Kidney tubule cell (primary cell): ENCODE results near the gene SDR42E2.
A peak's percentile ranks its signal among the peaks of the same experiment; 100 is the strongest.
"Not testable (repeated sequence)": the region's sequence is repeated elsewhere in the genome, so short reads cannot be mapped to it uniquely, and the experiment has no call there.

Experiments used
- DNase-seq: peaks from one replicate; pipeline ENCODE4 v3.0.0-alpha.2; 2018; ENCODE audit warnings: low spot score

The SDR42E2 gene

DNA sequence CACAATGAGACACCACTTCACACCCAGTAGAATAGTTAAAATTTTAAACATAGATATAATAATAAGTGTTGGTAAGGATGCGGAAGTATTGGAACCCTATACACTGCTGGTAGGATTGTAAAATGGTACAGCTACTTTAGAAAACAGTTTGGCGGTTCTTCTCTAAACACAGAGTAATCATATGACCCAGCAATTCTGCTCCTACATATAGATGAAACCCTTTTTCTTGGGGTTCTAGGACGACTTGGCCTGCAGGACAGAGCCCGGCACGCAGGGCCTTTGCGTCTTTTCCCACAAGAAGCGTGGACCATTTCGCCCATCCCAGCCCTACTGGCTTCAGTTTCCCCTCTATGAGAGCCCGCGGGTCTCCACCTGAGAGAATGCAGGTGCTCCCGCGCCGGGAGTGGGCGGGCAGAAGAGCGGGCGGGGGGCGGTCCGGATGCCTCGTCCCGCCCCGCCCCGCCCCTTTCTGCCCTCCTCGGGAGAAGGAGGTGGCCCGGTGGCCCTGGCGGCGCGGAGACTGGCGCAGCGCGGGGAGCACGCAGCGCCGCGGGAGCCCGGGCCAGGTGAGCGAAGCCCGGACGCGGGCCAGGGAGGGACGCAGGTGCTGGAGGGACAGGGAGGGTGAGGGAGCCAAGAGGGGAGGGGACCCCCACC is at the start of gene SDR42E2:
Gene SDR42E2 (plus strand): TSS at position 508 of the 657 bp plus-strand sequence. CDS start 3,077 bp downstream, outside the sequence.
- no peak for DNase-seq

DNA sequence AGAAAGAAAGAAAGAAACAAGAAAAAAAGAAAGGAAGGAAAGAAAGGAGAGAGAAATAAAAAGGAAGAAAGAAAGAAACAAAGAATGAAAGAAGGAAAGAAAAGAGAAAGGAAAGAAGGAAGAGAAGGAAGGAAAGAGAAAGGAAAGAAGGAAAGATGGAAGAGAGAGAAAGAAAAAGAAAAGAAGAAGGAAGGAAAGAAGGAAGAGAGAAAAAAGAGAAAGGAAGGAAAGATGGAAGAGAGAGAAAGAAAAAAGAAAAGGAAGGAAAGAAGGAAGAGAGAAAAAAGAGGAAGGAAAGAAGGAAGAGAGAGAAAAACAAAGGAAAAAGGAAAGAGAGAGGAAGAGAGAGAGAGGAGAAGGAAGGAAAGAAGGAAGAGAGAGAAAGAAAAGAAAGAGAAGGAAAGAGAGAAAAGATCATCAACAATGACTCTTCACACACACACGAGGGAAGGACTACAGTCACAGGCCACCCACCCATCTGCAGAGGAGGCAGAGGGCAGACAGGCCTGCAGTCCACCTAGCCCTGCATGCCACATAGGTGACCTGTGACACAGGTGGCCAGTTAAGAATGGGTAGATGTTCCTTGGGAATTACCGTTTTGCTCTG is 46.1 kb upstream of the SDR42E2 start:
- DNase-seq: no peak

DNA sequence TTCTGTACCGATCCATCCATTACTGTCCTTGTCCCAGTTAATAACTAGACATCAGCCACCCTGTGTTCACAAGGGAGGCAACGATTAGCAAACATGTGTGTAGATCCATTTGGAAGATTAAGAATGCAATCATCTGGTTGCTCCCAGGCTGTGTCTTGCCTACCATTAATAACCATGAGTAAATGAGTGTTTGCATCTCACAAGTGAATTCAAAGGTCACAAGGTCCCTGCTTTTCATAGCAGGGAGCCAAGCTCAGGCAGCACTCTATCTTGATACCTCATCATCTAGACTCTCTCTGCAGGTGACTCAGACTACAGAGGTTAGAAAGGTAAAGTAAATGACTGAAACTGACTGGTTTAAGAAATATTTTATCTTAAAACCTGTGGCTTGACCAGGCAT is 44.7 kb upstream of the SDR42E2 start:
- peak; percentile 55 for DNase-seq

DNA sequence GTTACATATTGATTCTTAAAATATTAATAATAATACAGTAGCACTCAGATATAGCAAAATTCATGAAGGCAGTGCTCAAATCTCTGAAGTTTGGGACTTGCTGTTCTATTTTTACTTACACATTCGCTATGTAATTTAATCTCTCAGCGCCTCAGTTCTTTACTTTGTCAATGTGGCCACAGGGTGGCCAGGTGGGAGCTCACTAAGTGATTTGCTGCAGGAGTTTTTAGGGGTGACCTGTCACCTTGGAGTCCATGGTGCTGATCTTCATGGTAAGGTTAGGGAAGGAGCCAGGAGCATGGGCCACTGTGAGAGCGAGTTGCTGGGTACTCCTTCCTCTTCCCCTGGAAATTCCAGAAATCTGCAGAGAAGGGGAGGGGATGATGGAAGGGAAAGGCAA is 41.9 kb upstream of the SDR42E2 start:
- DNase-seq: no peak

DNA sequence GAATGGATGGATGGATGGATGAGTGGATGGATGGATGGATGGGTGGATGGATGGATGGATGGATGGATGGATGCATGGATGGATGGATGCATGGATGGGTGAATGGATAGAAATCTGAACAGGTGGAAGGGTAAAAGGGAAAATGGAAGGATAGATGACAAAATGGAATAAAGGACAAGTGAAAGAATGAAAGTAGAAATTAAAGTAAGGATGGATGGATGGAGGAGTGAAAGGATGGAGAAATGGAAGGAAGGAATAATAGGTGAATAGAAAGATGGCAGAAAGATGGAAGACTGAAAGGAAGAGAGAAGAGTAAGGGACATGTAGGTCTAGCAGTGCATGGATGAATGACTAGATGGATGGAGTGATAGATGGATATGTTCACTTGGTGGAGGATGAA is 40.1 kb upstream of the SDR42E2 start:
- no peak for DNase-seq

DNA sequence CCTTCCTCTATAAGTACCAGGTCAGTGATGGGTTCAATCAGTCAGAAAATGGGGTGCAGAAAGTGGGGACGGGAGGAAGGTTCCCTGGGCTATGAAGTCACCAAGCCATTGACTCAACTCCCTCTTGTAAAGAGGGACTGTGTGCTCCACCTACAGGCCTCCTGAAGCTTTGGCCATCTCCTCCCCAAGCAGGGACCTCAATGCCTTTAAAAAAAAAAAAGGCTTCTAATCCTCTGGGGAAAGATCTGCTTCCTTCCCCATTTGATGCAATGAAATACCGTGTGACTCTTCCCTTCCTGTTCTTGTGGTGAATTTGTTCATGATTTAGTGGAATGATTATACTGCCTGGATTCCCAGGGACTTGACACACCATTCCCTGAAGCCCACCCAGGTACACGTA is 39.2 kb upstream of the SDR42E2 start:
- no peak for DNase-seq

DNA sequence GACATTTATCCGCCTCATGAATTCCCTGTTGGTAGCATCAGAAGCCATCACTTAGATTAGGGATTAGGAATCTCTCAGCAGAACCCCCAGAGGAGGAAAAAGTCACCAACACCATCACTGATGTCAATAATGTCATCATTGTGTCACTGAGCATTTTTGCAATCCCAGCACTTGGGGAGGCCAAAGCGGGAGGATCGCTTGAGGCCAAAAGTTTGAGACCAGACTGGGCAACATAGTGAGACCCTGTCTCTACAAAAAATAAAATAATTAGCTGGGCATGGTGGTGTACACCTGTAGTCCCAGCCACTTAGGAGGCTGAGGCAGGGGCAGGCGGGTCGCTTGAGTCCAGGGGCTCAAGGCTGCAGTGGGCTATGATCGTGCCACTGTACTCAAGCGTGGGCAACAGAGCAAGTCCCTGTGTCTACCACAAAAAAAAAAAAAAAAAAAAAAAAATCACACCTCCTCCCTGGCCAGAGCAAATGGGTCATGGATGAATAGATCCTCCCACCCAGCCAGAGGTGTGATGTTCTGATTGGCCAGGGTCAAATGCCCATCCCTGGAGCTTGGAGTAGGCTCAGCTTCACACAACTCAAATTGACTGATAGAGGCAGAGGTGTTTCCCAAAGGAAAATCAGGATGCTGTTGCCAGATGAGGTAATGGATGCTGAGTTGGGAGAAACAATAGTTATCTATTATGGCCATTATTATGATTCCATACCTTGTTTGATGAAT is 38.4 kb upstream of the SDR42E2 start:
- DNase-seq: no peak

DNA sequence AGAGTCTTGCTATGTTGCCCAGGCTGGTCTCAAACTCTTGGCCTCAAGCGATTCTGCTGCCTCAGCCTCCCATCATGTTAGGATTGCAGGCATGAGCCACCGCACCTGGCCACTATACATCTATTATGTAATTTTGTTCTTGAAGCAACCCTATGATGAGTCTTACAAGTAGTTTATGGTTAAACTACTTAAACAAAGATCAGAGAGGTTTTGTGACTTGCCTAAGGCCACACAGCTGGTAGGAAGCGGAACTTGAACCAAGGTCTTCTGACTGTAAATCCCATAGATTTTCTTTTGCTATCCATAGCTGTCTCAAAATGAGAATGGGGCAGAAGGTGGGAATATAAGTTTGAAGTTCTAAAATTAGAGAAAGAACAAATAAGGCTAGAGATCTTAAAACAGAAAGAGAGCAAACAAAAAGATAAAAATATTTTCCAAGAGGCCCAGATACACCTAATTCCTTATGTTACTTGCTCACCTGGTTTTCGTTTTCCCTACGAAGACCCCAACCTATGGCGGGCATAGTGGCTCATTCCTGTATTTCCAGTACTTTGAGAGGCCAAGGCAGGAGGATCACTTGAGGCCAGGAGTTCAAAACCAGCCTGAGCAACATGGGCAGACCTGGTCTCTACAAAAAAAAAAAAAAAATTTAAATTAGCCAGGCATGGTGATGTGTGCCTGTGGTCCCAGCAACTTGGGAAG is 37.6 kb upstream of the SDR42E2 start:
- no peak for DNase-seq

DNA sequence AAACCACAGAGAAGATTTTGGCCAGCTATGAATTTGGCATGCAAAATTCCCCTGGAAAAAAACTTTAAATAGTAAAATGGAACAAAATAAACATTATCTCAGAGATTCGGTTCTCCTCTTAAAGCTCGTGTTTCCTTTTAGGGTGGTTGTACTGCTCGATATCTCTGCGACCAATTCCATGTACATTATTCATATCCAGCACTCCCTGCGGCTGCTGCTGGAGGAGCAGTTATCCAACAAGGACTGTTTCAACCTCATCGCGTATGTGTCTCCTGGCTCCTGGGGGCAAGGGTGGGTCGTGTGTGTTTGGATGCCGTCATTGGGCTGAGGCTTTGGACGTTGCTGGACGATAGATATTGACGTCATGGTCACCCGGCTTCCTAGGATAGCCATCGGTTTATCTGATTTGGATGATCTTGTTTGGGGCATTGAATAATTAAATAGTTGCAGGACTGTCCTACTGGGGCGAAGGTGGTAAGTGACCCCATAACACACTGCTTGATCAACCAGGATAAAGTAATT is 36.2 kb upstream of the SDR42E2 start:
- no peak for DNase-seq

DNA sequence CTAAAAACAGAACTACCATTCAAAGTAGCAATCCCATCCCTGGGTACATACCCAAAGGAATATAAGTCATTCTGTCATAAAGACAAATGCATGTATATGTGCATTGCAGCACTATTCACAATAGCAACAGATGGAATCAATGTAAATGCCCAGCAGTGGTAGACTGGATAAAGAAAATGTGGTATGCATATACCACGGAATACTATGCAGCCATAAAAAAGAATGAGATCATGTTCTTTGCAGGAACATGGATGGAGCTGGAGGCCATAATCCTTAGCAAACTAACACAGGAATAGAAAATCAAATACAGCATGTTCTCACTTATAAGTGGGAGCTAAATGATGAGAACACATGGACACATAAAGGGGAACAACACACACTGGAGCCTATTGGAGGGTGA is 33.8 kb upstream of the SDR42E2 start:
- DNase-seq: not testable (repeated sequence)

DNA sequence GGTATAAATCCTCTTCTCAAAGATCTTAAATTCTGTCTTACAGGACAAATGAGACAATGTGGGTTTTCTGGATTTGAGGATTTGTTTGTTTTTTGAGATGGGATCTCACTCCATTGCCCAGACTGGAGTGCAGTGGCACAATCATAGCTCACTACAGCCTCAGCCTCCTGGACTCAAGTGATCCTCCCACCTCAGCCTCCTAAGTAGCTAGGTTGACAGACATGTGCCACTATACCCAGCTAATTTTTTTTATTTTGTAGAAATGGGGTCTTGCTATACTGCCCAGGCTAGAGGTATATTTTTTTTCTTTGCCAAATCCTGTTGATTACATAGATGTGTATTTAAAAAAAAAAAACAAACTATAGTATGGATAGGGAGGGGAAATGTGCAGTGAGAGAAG is 31.8 kb upstream of the SDR42E2 start:
- no peak for DNase-seq

DNA sequence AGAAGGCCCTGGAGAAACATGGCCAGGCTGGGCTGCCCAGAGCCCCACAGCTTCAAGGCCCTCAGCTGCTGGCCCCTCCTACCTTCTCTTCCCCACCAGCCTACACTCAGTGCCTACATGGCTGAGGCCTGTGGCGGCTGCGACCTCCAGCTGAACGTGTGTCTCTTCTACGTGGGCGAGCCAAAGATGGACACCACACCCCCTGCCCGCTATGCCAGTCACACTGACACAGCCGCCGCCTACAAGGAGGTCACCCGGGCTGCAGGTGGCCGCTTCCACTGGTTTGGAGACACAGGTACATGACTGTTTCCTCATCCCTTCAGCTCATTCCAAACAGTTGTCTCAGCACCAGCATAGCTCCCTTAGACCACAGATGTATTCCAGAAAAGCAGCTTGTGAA is 29.5 kb upstream of the SDR42E2 start:
- no peak for DNase-seq

DNA sequence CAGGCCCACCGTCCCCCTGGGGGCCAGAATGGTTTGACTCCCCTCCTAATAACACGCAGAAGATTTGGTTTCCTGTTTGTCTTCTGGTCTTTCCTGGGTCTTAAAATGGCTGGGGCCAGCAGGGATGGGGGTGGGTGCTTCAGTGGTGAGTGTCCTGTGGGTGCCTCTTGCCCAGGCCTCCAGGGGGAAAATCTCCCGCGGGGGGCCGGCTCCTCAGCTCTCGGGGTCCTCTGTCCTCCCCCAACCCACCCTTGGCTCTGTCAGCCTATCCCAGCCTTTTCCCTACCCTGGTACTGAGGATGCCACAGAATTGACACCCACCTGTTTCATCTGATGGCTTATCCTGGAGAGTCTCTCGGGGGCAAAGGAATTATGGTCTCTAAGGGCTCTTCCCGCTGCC is 23.8 kb upstream of the SDR42E2 start:
- no peak for DNase-seq

DNA sequence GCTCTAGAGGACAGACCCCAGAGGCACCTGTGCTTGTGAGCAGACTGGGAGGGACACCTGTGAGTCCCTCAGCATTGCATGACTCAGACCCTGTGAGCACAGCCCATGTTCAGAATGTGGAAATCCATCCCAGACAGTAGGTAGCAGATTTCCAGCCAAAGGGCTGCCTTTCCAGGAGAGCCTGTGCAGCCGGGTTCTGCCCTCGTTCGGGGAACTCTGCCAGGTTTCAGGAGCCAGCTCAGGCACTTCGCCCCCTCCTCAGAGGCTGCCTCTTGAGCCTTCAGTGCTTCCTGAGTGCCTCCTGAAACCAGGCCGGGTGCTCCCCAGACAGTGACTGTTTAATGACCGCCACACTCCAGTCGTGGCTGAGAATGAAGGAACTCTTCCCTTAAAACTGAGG is 23.3 kb upstream of the SDR42E2 start:
- no peak for DNase-seq

DNA sequence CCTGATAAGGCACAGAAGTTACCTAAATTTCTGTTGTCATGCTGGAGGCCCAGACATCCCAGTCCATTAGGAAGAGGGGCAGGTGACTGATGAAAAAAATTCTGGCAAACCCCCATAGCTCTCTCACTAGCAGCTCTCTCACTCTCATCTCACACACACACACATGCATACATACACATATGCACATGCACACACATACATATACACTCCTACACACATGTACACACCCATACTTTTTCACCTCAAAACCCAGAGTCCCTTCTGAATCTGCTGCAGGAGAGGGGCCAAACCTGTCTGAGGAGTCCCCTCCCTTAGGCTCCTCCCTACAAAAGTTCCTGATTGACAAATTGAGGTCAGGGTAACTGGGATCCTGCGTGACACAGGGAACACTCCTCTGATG is 22.6 kb upstream of the SDR42E2 start:
- DNase-seq: no peak

DNA sequence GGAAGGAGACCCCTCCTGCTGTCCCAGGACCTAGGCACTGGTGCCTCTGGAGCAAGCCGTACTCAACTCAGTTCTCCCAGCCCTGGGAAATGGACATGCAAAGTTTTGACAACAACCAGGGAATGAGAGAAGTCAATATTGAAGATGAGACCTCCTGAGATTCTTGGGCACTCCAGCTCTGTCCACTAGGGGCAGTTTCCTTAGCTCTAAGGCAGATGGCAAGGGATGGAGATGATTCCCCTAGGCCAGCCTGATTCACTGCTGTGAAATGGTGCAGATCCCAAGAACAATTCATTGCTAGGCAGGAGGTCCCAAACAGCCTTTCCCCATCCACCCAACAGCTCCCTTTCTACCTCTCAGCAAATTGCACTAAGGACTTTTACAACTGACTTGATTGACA is 20.5 kb upstream of the SDR42E2 start:
- peak; percentile 29 for DNase-seq

DNA sequence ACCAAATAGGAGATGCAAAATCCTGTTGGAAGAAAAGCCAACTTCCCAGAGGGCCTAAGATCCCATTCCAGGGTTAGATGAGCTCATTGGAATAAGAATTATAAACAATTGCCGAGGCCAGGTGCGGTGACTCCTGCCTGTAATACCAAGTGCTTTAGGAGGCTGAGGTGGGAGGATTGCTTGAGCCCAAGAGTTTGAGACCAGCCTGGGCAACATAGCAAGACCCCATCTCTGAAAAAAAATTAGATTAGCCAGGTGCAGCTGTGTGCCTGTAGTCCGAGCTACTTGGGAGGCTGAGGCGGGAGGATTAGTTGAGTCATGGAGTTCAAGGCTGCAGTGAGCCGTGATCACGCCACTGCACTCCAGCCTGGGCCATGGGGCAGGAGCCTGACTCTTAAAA is 17.8 kb upstream of the SDR42E2 start:
- no peak for DNase-seq

DNA sequence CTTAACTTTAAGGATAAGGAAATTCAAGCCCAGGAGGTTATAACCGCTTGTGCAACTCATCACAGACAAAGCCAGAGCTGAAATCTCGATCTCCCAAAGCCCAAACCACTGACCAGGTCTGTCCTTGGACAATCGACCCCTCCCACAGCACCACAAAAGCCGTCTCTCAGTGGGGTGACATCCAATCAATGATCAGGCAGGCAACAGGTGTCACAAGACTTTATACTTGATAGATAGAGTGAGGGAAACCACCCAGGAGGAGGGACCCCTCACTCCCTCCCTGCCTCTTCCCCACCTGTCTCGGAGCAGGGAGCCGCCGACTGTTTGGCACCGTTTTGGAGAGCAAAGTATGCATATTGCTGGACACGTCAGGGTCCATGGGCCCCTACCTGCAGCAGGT is 14.5 kb upstream of the SDR42E2 start:
- no peak for DNase-seq

DNA sequence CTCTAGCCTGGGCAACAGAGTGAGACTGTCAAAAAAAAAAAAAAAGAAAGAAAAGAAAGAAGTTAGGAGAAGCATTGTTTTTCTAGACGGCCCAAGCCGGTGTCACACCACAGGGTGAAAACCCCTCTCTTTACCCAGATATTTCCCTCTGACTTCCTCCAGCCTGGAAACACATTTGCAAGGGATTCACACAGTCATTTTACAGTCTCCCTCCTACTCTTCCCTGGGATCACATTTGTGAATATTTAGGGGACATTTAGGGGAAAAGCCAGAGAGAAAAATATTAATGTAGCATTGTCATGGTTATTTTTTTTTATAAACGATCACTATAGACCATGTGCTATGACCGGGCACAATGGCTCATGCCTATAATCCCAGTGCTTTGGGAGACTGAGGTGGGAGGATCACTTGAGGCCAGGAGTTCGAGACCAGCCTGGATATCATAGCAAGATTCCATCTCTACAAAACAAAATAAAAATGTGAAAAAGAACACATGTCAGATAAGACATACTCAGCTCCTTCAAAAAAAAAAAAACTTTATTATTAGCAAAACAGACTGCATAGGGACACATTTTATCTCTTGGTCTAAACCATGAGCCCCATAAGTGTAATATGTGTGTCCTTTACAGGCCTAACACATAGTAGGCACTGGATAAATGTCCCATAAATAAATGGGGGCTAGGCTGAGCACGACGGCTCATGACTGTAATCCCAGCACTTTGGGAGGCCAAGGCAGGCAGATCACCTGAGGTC is 10.9 kb upstream of the SDR42E2 start:
- DNase-seq: no peak

DNA sequence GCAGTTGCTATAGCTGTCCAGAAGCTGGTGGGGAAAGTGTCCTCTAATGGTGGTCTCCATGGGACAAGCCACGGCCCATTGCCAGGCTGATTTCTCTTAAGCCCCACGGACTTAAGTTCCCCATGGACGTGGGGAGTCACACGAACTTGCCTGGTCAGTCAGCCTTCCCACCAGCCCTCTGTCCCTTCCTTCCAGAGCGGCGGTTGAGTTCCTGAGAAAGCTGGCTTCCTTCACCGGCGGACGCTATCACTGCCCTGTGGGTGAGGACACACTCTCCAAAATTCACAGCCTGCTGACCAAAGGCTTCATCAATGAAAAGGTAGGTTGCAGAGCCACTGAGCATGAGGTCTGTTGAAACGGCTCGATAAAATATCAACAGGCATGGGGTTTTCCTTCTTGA is 10.0 kb upstream of the SDR42E2 start:
- DNase-seq: no peak

DNA sequence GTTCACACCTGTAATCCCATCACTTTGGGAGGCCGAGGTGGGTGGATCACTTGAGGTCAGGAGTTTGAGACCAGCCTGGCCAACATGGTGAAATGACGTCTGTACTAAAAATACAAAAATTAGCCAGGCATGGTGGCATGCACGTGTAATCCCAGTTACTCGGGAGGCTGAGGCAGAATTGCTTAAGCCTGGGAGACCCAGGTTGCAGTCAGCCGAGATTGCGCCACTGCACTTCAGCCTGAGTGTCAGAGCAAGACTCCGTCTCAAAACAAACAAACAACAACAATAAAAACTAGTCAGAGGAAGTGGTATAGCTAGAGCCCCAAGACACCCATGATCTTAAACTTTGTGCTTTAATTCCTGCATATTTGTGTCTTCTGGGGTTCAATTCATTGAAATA is 9.2 kb upstream of the SDR42E2 start:
- not testable (repeated sequence) for DNase-seq

DNA sequence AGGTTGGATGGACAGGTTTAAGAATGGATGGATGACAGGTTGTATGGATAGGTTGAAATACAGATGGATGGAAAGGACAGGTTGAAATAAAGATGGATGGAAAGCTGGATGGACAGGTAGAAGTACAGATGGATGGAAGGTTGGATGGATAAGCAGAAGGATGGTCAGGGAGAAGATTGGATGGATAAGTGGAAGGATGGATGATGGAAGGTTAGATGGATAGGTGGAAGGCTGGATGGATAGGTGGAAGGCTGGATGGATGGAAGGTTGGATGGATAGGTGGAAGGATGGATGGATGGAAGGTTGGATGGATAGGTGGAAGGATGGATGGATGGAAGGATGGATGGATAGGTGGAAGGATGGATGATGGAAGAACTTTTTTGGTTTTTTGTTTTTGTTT is 905 bp upstream of the SDR42E2 start:
- no peak for DNase-seq
